HL-60 (cell line): ENCODE results near the gene ZC3H12D.

Experiments
- REST ChIP-seq: IDR thresholded peaks from 2 replicates; pipeline ENCODE4 v1.6.1; 2012; ENCODE audit warnings: low read depth; ENCODE audit not compliant: insufficient replicate concordance
- TF ChIP-seq, protein P1 (sequence below): IDR thresholded peaks from one replicate; pipeline ENCODE4 v1.5.1; 2011; ENCODE audit warnings: low read length, control low read depth, inconsistent platforms; ENCODE audit not compliant: insufficient read depth

DNA sequence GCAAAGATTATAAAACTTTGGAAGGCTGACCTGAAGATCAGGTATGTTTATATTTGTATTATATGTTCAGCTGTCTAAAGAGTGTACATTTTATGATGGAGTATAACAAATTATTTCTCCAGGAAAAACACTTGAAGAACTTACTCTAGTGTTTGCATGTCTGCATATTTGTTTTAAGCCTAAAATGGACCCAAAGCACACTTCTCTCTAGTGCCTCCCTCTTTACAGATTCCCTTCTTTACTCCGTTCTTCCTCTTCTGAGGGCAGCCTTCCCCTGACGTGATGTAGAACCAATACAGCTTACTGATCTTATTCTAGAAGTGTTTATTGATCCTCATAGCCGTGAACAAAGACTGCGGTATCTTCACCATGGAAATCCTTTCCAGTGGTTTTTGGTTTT, 70.8 kb downstream of the ZC3H12D start:
- no peak for TF ChIP-seq REST
- TF ChIP-seq, protein P1, sequence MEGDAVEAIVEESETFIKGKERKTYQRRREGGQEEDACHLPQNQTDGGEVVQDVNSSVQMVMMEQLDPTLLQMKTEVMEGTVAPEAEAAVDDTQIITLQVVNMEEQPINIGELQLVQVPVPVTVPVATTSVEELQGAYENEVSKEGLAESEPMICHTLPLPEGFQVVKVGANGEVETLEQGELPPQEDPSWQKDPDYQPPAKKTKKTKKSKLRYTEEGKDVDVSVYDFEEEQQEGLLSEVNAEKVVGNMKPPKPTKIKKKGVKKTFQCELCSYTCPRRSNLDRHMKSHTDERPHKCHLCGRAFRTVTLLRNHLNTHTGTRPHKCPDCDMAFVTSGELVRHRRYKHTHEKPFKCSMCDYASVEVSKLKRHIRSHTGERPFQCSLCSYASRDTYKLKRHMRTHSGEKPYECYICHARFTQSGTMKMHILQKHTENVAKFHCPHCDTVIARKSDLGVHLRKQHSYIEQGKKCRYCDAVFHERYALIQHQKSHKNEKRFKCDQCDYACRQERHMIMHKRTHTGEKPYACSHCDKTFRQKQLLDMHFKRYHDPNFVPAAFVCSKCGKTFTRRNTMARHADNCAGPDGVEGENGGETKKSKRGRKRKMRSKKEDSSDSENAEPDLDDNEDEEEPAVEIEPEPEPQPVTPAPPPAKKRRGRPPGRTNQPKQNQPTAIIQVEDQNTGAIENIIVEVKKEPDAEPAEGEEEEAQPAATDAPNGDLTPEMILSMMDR = no peak
